HG03521 (cell line): ENCODE results near the gene CXADR.

ENCODE experiments used
- ATAC-seq: cut with Tn5 transposase; IDR thresholded peaks from one replicate; pipeline ENCODE4 v1.9.1; 2021; ENCODE audit warnings: mild to moderate bottlenecking, moderate library complexity; ENCODE audit not compliant: unreplicated experiment

The CXADR gene

GRCh38 chr21:17585875-17586450, 73.1 kb downstream of the CXADR start:
- no peak for ATAC-seq

- no peak for ATAC-seq
These were observed 77.6 kb downstream of the CXADR start for GRCh38 chr21:17590430-17590829.

GRCh38 chr21:17597680-17598079, 84.8 kb downstream of the CXADR start:
- ATAC-seq = no peak

- ATAC-seq = peak; percentile 73
These were observed 85.6 kb downstream of the CXADR start for GRCh38 chr21:17598437-17598836.

- no peak for ATAC-seq
These were observed 90.0 kb downstream of the CXADR start for GRCh38 chr21:17602874-17603273.

GRCh38 chr21:17607684-17608083, 94.8 kb downstream of the CXADR start:
- no peak for ATAC-seq

- ATAC-seq = no peak
These were observed 96.8 kb downstream of the CXADR start for GRCh38 chr21:17609681-17610080.

GRCh38 chr21:17610911-17611310, 98.1 kb downstream of the CXADR start:
- no peak for ATAC-seq

GRCh38 chr21:17611414-17612022, 98.7 kb downstream of the CXADR start:
- ATAC-seq = peak; percentile 56

GRCh38 chr21:17612023-17612564, 99.3 kb downstream of the CXADR start:
- ATAC-seq = peak; percentile 7

GRCh38 chr21:17612565-17613241, 99.9 kb downstream of the CXADR start, which contains the start of gene BTG3:
TSS of gene BTG3 (minus strand) at chr21:17612901. CDS start at chr21:17609144, 3,757 bp downstream.
- ATAC-seq = peak; percentile 71

- ATAC-seq = no peak
These were observed 100.4 kb downstream of the CXADR start for GRCh38 chr21:17613242-17613676.

GRCh38 chr21:17616831-17617230, 104.0 kb downstream of the CXADR start:
- ATAC-seq = no peak

GRCh38 chr21:17622018-17622417, 109.2 kb downstream of the CXADR start:
- ATAC-seq = no peak

GRCh38 chr21:17631195-17631594, 118.4 kb downstream of the CXADR start:
- no peak for ATAC-seq

GRCh38 chr21:17636711-17637110, 123.9 kb downstream of the CXADR start:
- ATAC-seq = no peak

GRCh38 chr21:17640821-17641220, 128.0 kb downstream of the CXADR start:
- no peak for ATAC-seq
